GM12891 (cell line): ENCODE measurements around the gene YIF1A.
"Not testable (repeated sequence)": the region's sequence is repeated elsewhere in the genome, so short reads cannot be mapped to it uniquely, and the experiment has no call there.

Experiments
- DNase-seq: peaks from one replicate; pipeline ENCODE4 v3.0.0; 2011; ENCODE audit warnings: low spot score; ENCODE audit not compliant: insufficient read length
- FAIRE-seq: peaks from 2 replicates; lab custom pipeline; 2011; peaks lifted over from hg19 to GRCh38; lab: Jason Lieb, UNC
- PAX5 ChIP-seq: IDR thresholded peaks from 2 replicates; pipeline ENCODE4 v1.6.1; 2011; ENCODE audit warnings: low read length, moderate library complexity, mild to moderate bottlenecking; ENCODE audit not compliant: insufficient read depth, severe bottlenecking
- POLR2A ChIP-seq: IDR thresholded peaks from 2 replicates; pipeline ENCODE4 v1.6.1; 2011; ENCODE audit warnings: low read depth, low read length, control low read depth
- POLR2AphosphoS5 ChIP-seq: IDR thresholded peaks from 2 replicates; pipeline ENCODE4 v1.6.1; 2011; ENCODE audit warnings: low read depth, low read length, control low read depth
- POU2F2 ChIP-seq: IDR thresholded peaks from 2 replicates; pipeline ENCODE4 v1.6.1; 2011; ENCODE audit warnings: low read depth, mild to moderate bottlenecking, control low read depth, low read length, moderate library complexity
- SPI1 ChIP-seq: IDR thresholded peaks from 2 replicates; pipeline ENCODE4 v1.6.1; 2011; ENCODE audit warnings: low read depth, low read length, control low read depth
- TAF1 ChIP-seq: IDR thresholded peaks from 2 replicates; pipeline ENCODE4 v1.6.1; 2011; ENCODE audit warnings: low read depth, low read length, control low read depth

The YIF1A gene

GRCh38 chr11:66315498-66315885 lies 26.5 kb upstream of the YIF1A start:
- no peak for TF ChIP-seq PAX5
- FAIRE-seq: no peak
- no peak for DNase-seq

GRCh38 chr11:66314561-66315497 lies 25.9 kb upstream of the YIF1A start:
- FAIRE-seq (no peak), DNase-seq (no peak)
- no peak for TF ChIP-seq POU2F2
- TF ChIP-seq TAF1: no peak
- no peak for TF ChIP-seq SPI1
- TF ChIP-seq POLR2AphosphoS5: no peak
- TF ChIP-seq PAX5: no peak
- no peak for TF ChIP-seq POLR2A

GRCh38 chr11:66314186-66314501 lies 25.2 kb upstream of the YIF1A start:
- no peak for FAIRE-seq
- TF ChIP-seq TAF1: no peak
- no peak for TF ChIP-seq PAX5
- TF ChIP-seq POU2F2: no peak
- TF ChIP-seq SPI1: no peak
- no peak for TF ChIP-seq POLR2A
- no peak for DNase-seq

- TF ChIP-seq TAF1: no peak
- no peak for TF ChIP-seq POU2F2
- no peak for TF ChIP-seq POLR2AphosphoS5
- TF ChIP-seq SPI1: no peak
- TF ChIP-seq PAX5: no peak
- no peak for TF ChIP-seq POLR2A
- no peak for FAIRE-seq
Measured at GRCh38 chr11:66313321-66314185, 24.6 kb upstream of the YIF1A start.

GRCh38 chr11:66312549-66313320 lies 23.8 kb upstream of the YIF1A start:
- FAIRE-seq: no peak
- no peak for TF ChIP-seq SPI1
- no peak for TF ChIP-seq POU2F2
- no peak for TF ChIP-seq POLR2AphosphoS5
- TF ChIP-seq TAF1: no peak
- no peak for TF ChIP-seq POLR2A
- no peak for TF ChIP-seq PAX5
- peak; percentile 94 for DNase-seq

More at GRCh38 chr11:66313321-66314185, 24.6 kb upstream of the YIF1A start:
- DNase-seq: no peak

GRCh38 chr11:66311965-66312548 lies 23.1 kb upstream of the YIF1A start:
- no peak for TF ChIP-seq PAX5
- TF ChIP-seq SPI1: no peak
- no peak for TF ChIP-seq TAF1
- TF ChIP-seq POLR2A: no peak
- no peak for TF ChIP-seq POLR2AphosphoS5
- no peak for TF ChIP-seq POU2F2

GRCh38 chr11:66311470-66311964 lies 22.6 kb upstream of the YIF1A start:
- DNase-seq: no peak
- no peak for FAIRE-seq
- TF ChIP-seq SPI1 (no peak), POLR2AphosphoS5 (no peak), TAF1 (no peak), POU2F2 (no peak), POLR2A (no peak), PAX5 (no peak)

More at GRCh38 chr11:66311965-66312548, 23.1 kb upstream of the YIF1A start:
- FAIRE-seq (peak; percentile 98), DNase-seq (peak; percentile 90)

GRCh38 chr11:66310803-66311440 lies 22.0 kb upstream of the YIF1A start:
- DNase-seq, FAIRE-seq: not testable (repeated sequence)

- DNase-seq (no peak), FAIRE-seq (no peak)
- TF ChIP-seq PAX5 (no peak), POLR2A (no peak), SPI1 (no peak), TAF1 (no peak)
Measured at GRCh38 chr11:66310324-66310723, 21.4 kb upstream of the YIF1A start.
